ENCODE measurements around the gene SMIM10.
"Not testable (repeated sequence)": the region's sequence is repeated elsewhere in the genome, so short reads cannot be mapped to it uniquely, and the experiment has no call there.

- not testable (repeated sequence) for TF ChIP-seq CTCF, POLR2A (IDR thresholded peaks at IDR 0.05)
Observed at GRCh38 chrX:135023791-135024190, 33.0 kb downstream of the SMIM10 start.
